HepG2 (cell line): Measurements from ENCODE around the gene CLDN24.

Source experiments
- CTCF ChIP-seq: sonication (generic); formaldehyde crosslinking; IDR thresholded peaks from 2 replicates; pipeline ENCODE4 v1.5.0; 2020; ENCODE audit warnings: mild to moderate bottlenecking, missing genetic modification reagents, moderate library complexity
- FOXK2 ChIP-seq: fragments of 450-650 bp; IDR thresholded peaks from 2 replicates; pipeline ENCODE4 v1.6.1; 2016
- HNRNPUL1 ChIP-seq: fragments of 200-400 bp; formaldehyde crosslinking; IDR thresholded peaks from 2 replicates; pipeline ENCODE4 v1.6.1; 2017; ENCODE audit warnings: low read depth, mild to moderate bottlenecking, low read length, moderate library complexity
- HOXA7 ChIP-seq: sonication (generic); formaldehyde crosslinking; IDR thresholded peaks from 2 replicates; pipeline ENCODE4 v1.8.1; 2022; ENCODE audit warnings: mild to moderate bottlenecking, missing genetic modification reagents, moderate library complexity
- JUND ChIP-seq: sonication (generic); formaldehyde crosslinking; IDR thresholded peaks from 2 replicates; pipeline ENCODE4 v1.8.0; 2022; ENCODE audit warnings: mild to moderate bottlenecking, missing genetic modification reagents
- KDM6A ChIP-seq: IDR thresholded peaks from 2 replicates; pipeline ENCODE4 v1.6.1; 2016; ENCODE audit warnings: low read depth
- POLR2A ChIP-seq, 2 experiments: IDR thresholded peaks; 2 replicates each; pipeline ENCODE4 v1.6.1; 2011; ENCODE audit warnings: low read depth in 2 of 2, low read length in 2 of 2, mild to moderate bottlenecking in 1 of 2, moderate library complexity in 1 of 2; ENCODE audit not compliant: insufficient read depth in 1 of 2
- REL ChIP-seq: sonication (generic); formaldehyde crosslinking; conservative IDR thresholded peaks from 2 replicates; pipeline ENCODE4 v1.8.0; 2022; ENCODE audit warnings: mild to moderate bottlenecking, missing genetic modification reagents, moderate library complexity
- REPIN1 ChIP-seq: sonication (generic); formaldehyde crosslinking; IDR thresholded peaks from 2 replicates; pipeline ENCODE4 v1.8.0; 2022; ENCODE audit warnings: missing genetic modification reagents, low read depth, mild to moderate bottlenecking, borderline replicate concordance
- RFX1 ChIP-seq: fragments of 450-650 bp; IDR thresholded peaks from 2 replicates; pipeline ENCODE4 v1.6.1; 2017
- SNRNP70 ChIP-seq: fragments of 200-400 bp; formaldehyde crosslinking; IDR thresholded peaks from 2 replicates; pipeline ENCODE4 v1.6.1; 2017; ENCODE audit warnings: mild to moderate bottlenecking, low read depth, low read length, moderate library complexity
- ZNF484 ChIP-seq: sonication (generic); formaldehyde crosslinking; IDR thresholded peaks from 2 replicates; pipeline ENCODE4 v1.5.1; 2020; ENCODE audit warnings: mild to moderate bottlenecking, low read depth, missing genetic modification reagents, borderline replicate concordance
- ZSCAN29 ChIP-seq: sonication (generic); formaldehyde crosslinking; conservative IDR thresholded peaks from 2 replicates; pipeline ENCODE4 v1.4.0; 2020; ENCODE audit warnings: mild to moderate bottlenecking, missing genetic modification reagents
- TF ChIP-seq, protein P1 (sequence below): IDR thresholded peaks from 2 replicates; pipeline ENCODE4 v1.6.1; 2016; ENCODE audit warnings: missing genetic modification reagents, missing compliant biosample characterization

DNA sequence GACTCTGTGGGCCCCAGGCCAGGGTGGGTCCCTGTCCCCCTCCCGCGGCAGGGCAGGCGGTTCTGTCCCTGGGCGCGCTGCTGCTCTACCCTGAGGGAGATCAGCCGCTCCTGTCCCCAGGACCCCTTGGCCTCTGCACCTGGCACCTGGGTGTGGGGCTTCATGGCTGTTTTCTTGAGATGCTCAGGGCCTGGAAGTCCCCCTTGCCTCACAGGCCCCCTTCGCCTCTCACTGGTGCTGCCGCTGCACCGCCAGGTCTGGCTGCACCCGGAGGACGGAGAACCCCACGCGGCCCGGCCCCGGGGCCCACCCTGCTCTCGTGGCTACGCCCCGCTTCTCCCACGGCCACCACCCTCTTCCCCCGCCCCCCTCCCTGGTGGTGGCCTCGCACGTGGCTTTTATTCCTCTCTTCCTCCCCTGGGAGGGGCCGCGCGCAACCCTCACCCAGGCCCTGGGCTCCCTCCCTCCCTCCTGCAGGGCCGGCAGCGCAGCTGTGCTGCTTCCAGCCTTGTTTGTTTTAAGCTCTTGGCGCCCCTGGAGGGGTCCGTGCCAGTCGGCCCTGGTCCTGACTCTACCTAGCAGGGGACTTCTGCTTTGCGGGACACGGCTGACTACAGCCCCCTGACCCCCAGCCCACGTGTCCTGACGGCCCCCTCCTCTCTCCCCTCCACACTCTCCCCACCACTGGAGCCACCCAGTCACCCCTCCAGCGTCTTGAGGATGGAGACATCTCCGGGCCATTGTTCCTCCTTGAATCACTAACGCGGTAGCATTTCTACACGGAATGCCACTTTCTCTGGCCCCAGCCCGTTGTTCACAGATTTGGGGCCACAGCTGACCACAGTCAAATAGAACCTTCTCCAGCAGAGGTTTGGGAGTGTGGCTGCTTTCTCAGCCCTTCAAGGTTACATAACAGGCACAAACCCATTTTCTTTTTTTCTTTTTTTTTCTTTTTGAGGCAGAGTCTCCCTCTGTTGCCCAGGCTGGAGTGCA is 20.6 kb upstream of the CLDN24 start:
- TF ChIP-seq POLR2A (IDR thresholded peaks at IDR 0.05; ENCODE audit: insufficient read depth in 1 of 2, low read depth in 2 of 2, low read length in 2 of 2): no peak
- TF ChIP-seq, protein P1, sequence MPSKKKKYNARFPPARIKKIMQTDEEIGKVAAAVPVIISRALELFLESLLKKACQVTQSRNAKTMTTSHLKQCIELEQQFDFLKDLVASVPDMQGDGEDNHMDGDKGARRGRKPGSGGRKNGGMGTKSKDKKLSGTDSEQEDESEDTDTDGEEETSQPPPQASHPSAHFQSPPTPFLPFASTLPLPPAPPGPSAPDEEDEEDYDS (CRISPR knock-in tag): no peak
- no peak for TF ChIP-seq HOXA7 (CRISPR knock-in tag)
- no peak for TF ChIP-seq JUND (CRISPR knock-in tag)
- no peak for TF ChIP-seq SNRNP70
- no peak for TF ChIP-seq HNRNPUL1
- TF ChIP-seq ZSCAN29: no peak
- TF ChIP-seq ZNF484 (CRISPR knock-in tag): no peak
- TF ChIP-seq KDM6A (CRISPR knock-in tag): no peak
- TF ChIP-seq REL (CRISPR knock-in tag): no peak
- no peak for TF ChIP-seq CTCF (CRISPR knock-in tag)
- TF ChIP-seq FOXK2: no peak
- no peak for TF ChIP-seq REPIN1
- no peak for TF ChIP-seq RFX1
